Bronchial epithelial cell (primary cell): ENCODE data around the gene NCAPG. TPM values are rescaled to one million over a fixed set of nuclear protein-coding genes. Genes with fewer than 3 reads are reported as not detected.

Experiments used
- DNase-seq: peaks from one replicate; pipeline ENCODE4 v3.0.0-alpha.2; 2010; ENCODE audit warnings: low read depth
- FAIRE-seq: peaks from 2 replicates; lab custom pipeline; 2011; peaks lifted over from hg19 to GRCh38; lab: Jason Lieb, UNC
- H3K27me3 ChIP-seq: 2 replicates; pipeline ENCODE4 v1.5.1; 2011; ENCODE audit warnings: low read length; ENCODE audit not compliant: control insufficient read depth, insufficient read depth
- H3K36me3 ChIP-seq: 2 replicates; pipeline ENCODE4 v1.5.1; 2011; ENCODE audit warnings: low read length; ENCODE audit not compliant: control insufficient read depth, insufficient read depth
- H3K4me3 ChIP-seq: 2 replicates; pipeline ENCODE4 v1.5.1; 2011; ENCODE audit warnings: mild to moderate bottlenecking, low read depth, low read length, control low read depth
- total RNA-seq: library from RNA; depleted of rRNA; stranded (reverse); fragments of >200 nt; gene quantifications from 2 replicates; pipeline ENCODE4 v1.2.1, GENCODE V29; 2014
- TF ChIP-seq, protein P1 (sequence below): IDR thresholded peaks from 2 replicates; pipeline ENCODE4 v1.5.1; 2011; ENCODE audit warnings: mild to moderate bottlenecking, moderate library complexity, low read length, control low read depth, inconsistent platforms; ENCODE audit not compliant: insufficient read depth, severe bottlenecking

The NCAPG gene
- total RNA-seq, 1 donor from 2014 or later: 0.26 TPM

DNA sequence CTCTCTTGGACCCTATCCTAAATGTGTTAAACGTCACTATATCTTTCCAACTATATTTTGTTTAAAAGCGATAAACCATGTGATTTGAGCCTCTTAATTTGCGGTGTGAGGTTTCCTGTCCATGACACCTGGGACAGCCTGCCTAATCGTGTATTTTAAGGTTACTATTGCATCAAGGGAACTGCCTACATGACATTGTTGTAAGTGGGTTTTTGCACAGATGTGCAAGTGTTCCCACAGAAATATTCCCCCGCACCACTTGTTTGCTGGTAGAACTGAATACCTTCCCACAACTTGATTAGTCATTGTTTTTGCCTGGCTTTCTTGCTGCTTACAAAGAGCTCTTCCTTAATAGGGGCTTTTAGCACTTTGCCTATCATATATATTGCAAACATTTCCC, 24.2 kb upstream of the NCAPG start:
- DNase-seq: peak; percentile 18
- Histone ChIP-seq H3K4me3 (no peak overlapping the region), H3K36me3 (no peaks in the 10 kb centered on the region), H3K27me3 (no peaks in the 10 kb centered on the region)
- TF ChIP-seq, protein P1, sequence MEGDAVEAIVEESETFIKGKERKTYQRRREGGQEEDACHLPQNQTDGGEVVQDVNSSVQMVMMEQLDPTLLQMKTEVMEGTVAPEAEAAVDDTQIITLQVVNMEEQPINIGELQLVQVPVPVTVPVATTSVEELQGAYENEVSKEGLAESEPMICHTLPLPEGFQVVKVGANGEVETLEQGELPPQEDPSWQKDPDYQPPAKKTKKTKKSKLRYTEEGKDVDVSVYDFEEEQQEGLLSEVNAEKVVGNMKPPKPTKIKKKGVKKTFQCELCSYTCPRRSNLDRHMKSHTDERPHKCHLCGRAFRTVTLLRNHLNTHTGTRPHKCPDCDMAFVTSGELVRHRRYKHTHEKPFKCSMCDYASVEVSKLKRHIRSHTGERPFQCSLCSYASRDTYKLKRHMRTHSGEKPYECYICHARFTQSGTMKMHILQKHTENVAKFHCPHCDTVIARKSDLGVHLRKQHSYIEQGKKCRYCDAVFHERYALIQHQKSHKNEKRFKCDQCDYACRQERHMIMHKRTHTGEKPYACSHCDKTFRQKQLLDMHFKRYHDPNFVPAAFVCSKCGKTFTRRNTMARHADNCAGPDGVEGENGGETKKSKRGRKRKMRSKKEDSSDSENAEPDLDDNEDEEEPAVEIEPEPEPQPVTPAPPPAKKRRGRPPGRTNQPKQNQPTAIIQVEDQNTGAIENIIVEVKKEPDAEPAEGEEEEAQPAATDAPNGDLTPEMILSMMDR: no peak
- no peak for FAIRE-seq

DNA sequence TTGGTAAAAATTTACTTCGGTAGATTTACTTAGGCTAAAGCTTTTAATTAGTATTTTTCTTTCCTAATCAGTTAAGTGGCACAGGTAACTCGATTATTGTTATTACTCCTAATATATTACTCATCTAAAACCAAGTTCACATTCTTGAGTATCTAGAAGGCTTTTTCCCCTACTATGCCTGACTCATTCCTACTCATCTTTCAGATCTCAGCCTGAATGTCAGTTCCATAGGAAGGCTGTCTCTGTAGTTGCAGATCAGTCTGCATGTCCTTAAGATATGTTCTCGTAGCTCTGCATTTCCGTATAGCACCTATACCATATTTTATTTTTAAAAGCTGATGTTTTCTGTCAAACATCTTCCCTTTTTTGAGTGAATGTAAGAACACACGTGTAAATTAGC, 23.5 kb upstream of the NCAPG start:
- peak; percentile 90 for DNase-seq
- TF ChIP-seq, protein P1: no peak
- FAIRE-seq: no peak
- Histone ChIP-seq H3K4me3 (no peak overlapping the region), H3K36me3 (no peaks in the 10 kb centered on the region), H3K27me3 (no peaks in the 10 kb centered on the region)

DNA sequence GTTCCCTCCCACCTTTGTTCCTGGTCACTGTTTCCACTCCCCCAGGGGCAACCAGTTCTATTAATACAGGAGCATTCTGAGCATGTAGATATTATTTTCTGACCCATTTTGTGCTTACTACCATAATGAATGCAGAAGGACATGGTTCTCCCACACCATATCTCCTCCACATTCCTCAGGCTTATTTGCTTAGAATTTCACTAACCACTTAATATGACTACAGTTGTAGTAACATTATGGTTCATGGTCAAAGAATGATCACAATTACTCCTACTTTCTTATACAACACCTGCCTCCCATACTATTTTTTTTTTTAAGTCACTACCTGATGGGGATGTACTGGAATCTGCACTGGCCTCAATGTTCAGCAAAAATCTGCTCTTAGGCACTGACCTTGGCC, 21.8 kb upstream of the NCAPG start:
- peak; percentile 45 for DNase-seq
- no peaks in the 10 kb centered on the region for H3K36me3 ChIP-seq
- TF ChIP-seq, protein P1: no peak
- H3K4me3 ChIP-seq: no peak overlapping the region
- no peaks in the 10 kb centered on the region for H3K27me3 ChIP-seq
- no peak for FAIRE-seq

DNA sequence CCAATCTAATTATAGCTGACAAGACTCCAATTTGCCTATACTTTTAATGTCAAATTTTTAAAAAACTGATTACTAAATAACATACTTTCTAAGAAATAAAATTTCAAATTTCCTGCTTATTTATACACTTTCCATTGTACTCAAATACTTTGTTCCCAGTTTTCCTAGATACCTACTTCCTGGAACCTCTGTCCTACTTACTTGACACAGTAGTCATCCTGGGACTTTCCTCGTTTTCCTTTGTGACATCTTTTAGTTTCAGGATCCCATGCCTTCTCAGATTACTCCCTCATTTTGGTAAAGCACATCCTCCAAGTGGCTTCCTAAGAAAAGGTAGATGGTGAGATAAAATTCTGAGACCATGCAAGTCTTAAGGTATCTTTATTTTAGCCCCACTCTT, 16.0 kb upstream of the NCAPG start:
- Histone ChIP-seq H3K27me3 (no peaks in the 10 kb centered on the region), H3K36me3 (no peaks in the 10 kb centered on the region), H3K4me3 (no peak overlapping the region)
- DNase-seq (no peak), FAIRE-seq (no peak)
- TF ChIP-seq, protein P1: no peak

DNA sequence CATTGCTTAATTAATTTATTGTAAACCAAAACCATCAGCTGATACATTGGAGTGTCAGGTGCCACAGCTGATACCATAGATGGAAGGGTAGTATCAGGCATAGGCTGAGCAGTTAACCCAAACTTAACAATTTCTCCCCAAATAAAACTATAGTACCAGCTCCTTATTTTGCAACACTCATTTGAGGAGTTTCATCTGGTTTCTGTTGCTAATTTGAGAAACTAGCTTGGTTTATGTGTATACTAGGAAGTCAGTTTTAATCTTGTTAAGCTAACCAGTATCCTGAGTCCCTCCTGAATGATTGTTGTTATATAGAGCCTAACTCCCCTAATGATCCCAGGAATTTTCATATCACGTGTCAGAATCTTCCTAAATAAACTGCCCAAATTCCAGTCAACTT, 13.0 kb upstream of the NCAPG start:
- Histone ChIP-seq H3K4me3 (no peak overlapping the region), H3K27me3 (no peaks in the 10 kb centered on the region), H3K36me3 (peaks cover 1% of the 10 kb centered on the region)
- DNase-seq (no peak), FAIRE-seq (no peak)
- TF ChIP-seq, protein P1: no peak

DNA sequence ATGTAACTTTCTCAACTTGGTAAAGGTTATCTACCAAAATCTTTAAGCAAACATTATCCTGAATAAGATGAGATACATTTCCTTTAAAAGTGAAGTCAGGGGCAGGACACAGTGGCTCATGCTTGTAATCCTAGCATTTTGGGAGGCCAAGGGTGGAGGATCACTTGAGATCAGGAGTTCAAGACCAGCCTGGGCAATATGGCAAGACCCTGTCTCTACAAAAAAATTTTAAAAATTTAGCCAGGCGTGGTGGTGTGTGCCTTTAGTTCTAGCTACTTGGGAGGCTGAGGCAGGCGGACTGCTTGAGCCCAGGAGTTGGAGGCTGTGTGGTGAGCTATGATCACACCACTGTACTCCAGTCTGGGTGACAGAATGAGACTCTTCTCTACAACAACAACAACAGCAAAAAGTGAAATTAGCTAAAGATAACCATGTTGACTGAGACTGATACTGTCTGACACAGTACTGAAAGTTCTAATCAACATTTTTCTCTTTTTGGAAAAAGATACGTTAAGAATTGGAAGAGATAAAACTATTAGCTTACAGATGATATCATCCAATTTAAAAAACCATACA, 5.1 kb upstream of the NCAPG start:
- Histone ChIP-seq H3K36me3 (peaks cover 6% of the 10 kb centered on the region), H3K4me3 (no peak overlapping the region), H3K27me3 (no peaks in the 10 kb centered on the region)
- no peak for FAIRE-seq
- TF ChIP-seq, protein P1: no peak
- DNase-seq: no peak
